Psoas muscle (tissue), 8 donors: ENCODE data around the gene FBXL20. TPM values are rescaled to one million over a fixed set of nuclear protein-coding genes. Genes with fewer than 3 reads are reported as not detected.

Experiments
- ATAC-seq, 4 donors: fragments of 200-7000 bp; cut with Tn5 transposase; one replicate each; pipeline ENCODE4 v1.9.1; 2020; ENCODE audit warnings: moderate library complexity in 3 of 4, mild to moderate bottlenecking in 2 of 4
- DNase-seq, 2 donors: peaks; one replicate each; pipeline ENCODE4 v3.0.0-alpha.2; 2020
- H3K27ac ChIP-seq: fragments of 200-600 bp; one replicate; pipeline ENCODE4 v1.8.0; 2022
- H3K27me3 ChIP-seq, 3 donors: fragments of 200-600 bp in 1 of 3; one replicate each; pipeline versions ENCODE4 v1.6.1 to v1.8.0; 2013 to 2022; ENCODE audit warnings: low read length in 2 of 3, mild to moderate bottlenecking in 2 of 3, moderate library complexity in 1 of 3; ENCODE audit not compliant: insufficient read depth in 3 of 3
- H3K36me3 ChIP-seq, 2 donors: fragments of 200-600 bp in 1 of 2; one replicate each; pipeline versions ENCODE4 v1.6.1 to v1.8.0; 2013 to 2022; ENCODE audit warnings: low read depth in 1 of 2, mild to moderate bottlenecking in 1 of 2, moderate library complexity in 1 of 2; ENCODE audit not compliant: insufficient read depth in 1 of 2
- H3K4me1 ChIP-seq: fragments of 200-600 bp; one replicate; pipeline ENCODE4 v1.8.0; 2022
- H3K4me3 ChIP-seq: fragments of 200-600 bp; one replicate; pipeline ENCODE4 v1.8.0; 2022; ENCODE audit warnings: mild to moderate bottlenecking
- H3K9me3 ChIP-seq: fragments of 200-600 bp; one replicate; pipeline ENCODE4 v1.8.0; 2022
- WGBS, 3 donors: extraction: QIAGEN DNeasy Blood & Tissue Kit; methylation state at CpG; one replicate each; pipeline versions ENCODE4 v1.1.6 to v1.1.7; 2013; 5-methylcytosine and 5-hydroxymethylcytosine counted together
- intact Hi-C, 2 donors: fragments of 100-400 bp; cut with DNase I; formaldehyde crosslinking; loops; one replicate each; pipeline versions ENCODE4 v1.11.0 to v1.14.2; 2022
- polyA plus RNA-seq, 3 donors: library from polyadenylated mRNA; stranded (reverse); fragments of 200-250 nt; gene quantifications; one replicate each; pipeline ENCODE4 v1.2.3, GENCODE V29; 2013
- total RNA-seq, 4 donors: library from RNA; stranded (reverse); fragmentation: NEBNext Ultra II Directional in 2 of 4; extraction: Animal tissue kit (Norgen Biotek cat#: 25700) in 2 of 4; gene quantifications; one replicate each; pipeline versions ENCODE4 v1.2.1 to v1.2.4, GENCODE V29; 2021 to 2023
- TF ChIP-seq, protein P1 (sequence below): fragments of 200-600 bp; IDR thresholded peaks from one replicate; pipeline ENCODE4 v1.8.0; 2022; ENCODE audit warnings: antibody characterized with exemption
- donor health status: healthy with polysubstance abuse.
- donor health status: DM: no; HTN: no; CAD: no; lungs with moderate emphysema.
- donor health status: Bipolar disorder and iron deficiency.
- donor health status: healthy.
- donor health status: DM: yes; HTN: yes; CAD: no.
- donor health status: DM: no; HTN: no; CAD: no.
- donor health status: DM: no; HTN: no; CAD: no.
- donor health status: DM: yes; HTN: yes; CAD: no.

The FBXL20 gene
- total and polyA plus RNA-seq, 7 donors: 0.89 to 8.7 (median 8.0) TPM

DNA sequence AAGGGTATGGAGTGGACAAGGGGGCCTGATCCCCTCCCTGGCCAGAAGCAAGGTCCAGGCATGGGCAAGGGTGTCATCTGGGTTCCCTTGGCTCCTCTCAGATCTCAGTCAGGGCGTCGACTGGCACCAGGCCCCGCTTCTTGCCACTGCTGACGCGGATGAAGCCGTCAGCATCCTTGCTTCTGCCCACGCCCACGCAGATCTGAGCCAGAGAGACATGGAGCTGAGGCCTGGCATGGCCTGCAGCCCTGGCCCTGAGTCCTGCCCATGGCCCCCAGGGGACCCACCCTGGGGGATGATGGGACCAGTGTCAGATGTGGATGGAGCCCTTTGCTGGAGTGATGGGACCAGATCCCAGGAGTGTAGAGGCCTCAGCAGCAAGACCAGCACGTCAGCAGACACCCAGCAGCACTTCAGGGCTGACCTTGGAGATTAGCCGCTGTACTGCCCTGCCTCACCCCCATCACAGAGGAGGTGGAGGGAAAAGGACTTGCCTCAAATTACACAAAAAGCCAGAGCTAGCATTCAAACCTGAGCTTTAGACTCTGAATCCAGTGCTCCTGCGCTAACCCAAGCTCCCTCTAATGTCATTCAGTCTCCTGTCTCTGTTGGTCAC, 189.1 kb downstream of the FBXL20 start:
- ATAC-seq: no peak
- whole genome bisulfite sequencing, 3 donors: 68 to 84% (median 79%) methylated on average over 11 of the region's 11 CpGs
- TF ChIP-seq, protein P1, sequence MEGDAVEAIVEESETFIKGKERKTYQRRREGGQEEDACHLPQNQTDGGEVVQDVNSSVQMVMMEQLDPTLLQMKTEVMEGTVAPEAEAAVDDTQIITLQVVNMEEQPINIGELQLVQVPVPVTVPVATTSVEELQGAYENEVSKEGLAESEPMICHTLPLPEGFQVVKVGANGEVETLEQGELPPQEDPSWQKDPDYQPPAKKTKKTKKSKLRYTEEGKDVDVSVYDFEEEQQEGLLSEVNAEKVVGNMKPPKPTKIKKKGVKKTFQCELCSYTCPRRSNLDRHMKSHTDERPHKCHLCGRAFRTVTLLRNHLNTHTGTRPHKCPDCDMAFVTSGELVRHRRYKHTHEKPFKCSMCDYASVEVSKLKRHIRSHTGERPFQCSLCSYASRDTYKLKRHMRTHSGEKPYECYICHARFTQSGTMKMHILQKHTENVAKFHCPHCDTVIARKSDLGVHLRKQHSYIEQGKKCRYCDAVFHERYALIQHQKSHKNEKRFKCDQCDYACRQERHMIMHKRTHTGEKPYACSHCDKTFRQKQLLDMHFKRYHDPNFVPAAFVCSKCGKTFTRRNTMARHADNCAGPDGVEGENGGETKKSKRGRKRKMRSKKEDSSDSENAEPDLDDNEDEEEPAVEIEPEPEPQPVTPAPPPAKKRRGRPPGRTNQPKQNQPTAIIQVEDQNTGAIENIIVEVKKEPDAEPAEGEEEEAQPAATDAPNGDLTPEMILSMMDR: no peak
- Histone ChIP-seq H3K4me1 (peaks cover 19% of the 10 kb centered on the region), H3K4me3 (no peak overlapping the region), H3K27me3 (no peaks in the 10 kb centered on the region), H3K27ac (no peak overlapping the region), H3K9me3 (no peaks in the 10 kb centered on the region), H3K36me3 (no peaks in the 10 kb centered on the region)
- intact Hi-C loops: loop anchor here in 1 of 2 donors (10.0 kb wide), 1 partner anchor 138 kb away; no protein-coding TSS in a partner anchor
- DNase-seq: no peak

DNA sequence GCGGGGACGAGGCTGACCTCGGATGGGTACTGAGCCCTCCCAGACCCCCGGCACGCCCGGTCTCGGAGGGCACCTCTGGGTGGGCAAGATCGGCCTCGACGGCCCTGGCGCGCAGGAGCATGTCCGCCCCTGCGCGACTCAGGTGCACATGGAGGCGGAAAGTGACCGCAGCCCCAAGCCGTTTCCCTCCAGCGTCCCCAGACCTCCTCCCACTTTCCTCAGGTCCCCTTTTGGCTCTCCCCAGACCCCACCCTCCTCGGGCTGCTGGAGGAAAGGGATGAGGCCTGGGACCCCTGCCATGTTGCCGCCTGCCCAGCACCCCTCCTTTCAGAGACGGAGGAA, 191.4 kb downstream of the FBXL20 start:
- H3K36me3 ChIP-seq: peaks cover 1 to 3% of the 10 kb centered on the region in 2 donors
- DNase-seq (no peak), ATAC-seq (peak in 1 of 4 donors; percentile 5)
- TF ChIP-seq, protein P1: no peak
- WGBS, 3 donors: 27 to 31% (median 30%) methylated on average over 22 of the region's 22 CpGs
- H3K9me3 ChIP-seq: no peaks in the 10 kb centered on the region
- H3K27me3 ChIP-seq: no peaks in the 10 kb centered on the region
- H3K4me3 ChIP-seq: peak overlapping the region; percentile 65
- intact Hi-C loops: loop anchor here in 1 of 2 donors (10.0 kb wide), 1 partner anchor 135 kb away; no protein-coding TSS in a partner anchor
- peaks cover 21% of the 10 kb centered on the region for H3K4me1 ChIP-seq
- peak overlapping the region; percentile 80 for H3K27ac ChIP-seq

GRCh38 chr17:39209317-39210092, 191.9 kb downstream of the FBXL20 start:
- TF ChIP-seq, protein P1: no peak
- H3K36me3 ChIP-seq: peaks cover 5 to 9% of the 10 kb centered on the region in 2 donors
- WGBS, 3 donors: 2% methylated on average over 27 to 39 of the region's 39 CpGs
- peaks cover 21% of the 10 kb centered on the region for H3K4me1 ChIP-seq
- intact Hi-C loops: loop anchor here (5.0 to 10.0 kb wide), 2 partner anchors 33 to 135 kb away; no protein-coding TSS in a partner anchor
- no peaks in the 10 kb centered on the region for H3K9me3 ChIP-seq
- peak overlapping the region; percentile 65 for H3K4me3 ChIP-seq
- peak; percentile 76 to 87 (median 80) for ATAC-seq
- DNase-seq: peak; percentile 85 to 93
- H3K27ac ChIP-seq: peak overlapping the region; percentile 80
- H3K27me3 ChIP-seq: no peaks in the 10 kb centered on the region

- peak in 1 of 2 donors; percentile 74 for DNase-seq
- peak overlapping the region; percentile 80 for H3K27ac ChIP-seq
- WGBS, 3 donors: 41 to 58% (median 45%) methylated on average over 8 of the region's 8 CpGs
Observed at GRCh38 chr17:39208893-39209292, 192.5 kb downstream of the FBXL20 start.

More at GRCh38 chr17:39208893-39209292, 192.5 kb downstream of the FBXL20 start:
- intact Hi-C loops: loop anchor here (1.0 to 5.0 kb wide), 2 partner anchors 33 to 35 kb away; no protein-coding TSS in a partner anchor
- no peaks in the 10 kb centered on the region for H3K27me3 ChIP-seq
- H3K4me3 ChIP-seq: peak overlapping the region; percentile 65
- no peaks in the 10 kb centered on the region for H3K9me3 ChIP-seq
- TF ChIP-seq, protein P1: no peak
- H3K4me1 ChIP-seq: peaks cover 21% of the 10 kb centered on the region
- H3K36me3 ChIP-seq: peaks cover 9 to 15% of the 10 kb centered on the region in 2 donors
- peak; percentile 11 to 69 (median 47) for ATAC-seq
